ENCODE data around the gene MOSPD2.

DNA sequence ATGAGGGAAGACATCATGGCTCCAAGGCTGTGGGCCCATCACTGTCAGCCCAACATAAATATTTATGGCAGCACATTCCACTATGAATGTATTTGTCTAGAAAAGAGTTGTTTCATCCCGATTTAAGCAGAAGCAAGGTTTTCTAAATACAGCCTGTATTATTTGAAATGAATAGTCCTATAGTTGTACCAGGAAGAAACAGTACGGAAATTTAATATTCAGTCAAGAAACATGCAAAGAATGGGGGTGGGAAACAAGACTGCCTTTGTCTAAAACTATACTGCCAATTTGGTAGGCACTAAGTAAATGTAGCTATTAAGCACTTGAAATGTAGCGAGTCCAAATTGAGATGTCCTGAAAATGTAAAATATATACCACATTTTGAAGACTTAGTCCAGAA lies 69.1 kb downstream of the MOSPD2 start:
- TF ChIP-seq, protein P1, sequence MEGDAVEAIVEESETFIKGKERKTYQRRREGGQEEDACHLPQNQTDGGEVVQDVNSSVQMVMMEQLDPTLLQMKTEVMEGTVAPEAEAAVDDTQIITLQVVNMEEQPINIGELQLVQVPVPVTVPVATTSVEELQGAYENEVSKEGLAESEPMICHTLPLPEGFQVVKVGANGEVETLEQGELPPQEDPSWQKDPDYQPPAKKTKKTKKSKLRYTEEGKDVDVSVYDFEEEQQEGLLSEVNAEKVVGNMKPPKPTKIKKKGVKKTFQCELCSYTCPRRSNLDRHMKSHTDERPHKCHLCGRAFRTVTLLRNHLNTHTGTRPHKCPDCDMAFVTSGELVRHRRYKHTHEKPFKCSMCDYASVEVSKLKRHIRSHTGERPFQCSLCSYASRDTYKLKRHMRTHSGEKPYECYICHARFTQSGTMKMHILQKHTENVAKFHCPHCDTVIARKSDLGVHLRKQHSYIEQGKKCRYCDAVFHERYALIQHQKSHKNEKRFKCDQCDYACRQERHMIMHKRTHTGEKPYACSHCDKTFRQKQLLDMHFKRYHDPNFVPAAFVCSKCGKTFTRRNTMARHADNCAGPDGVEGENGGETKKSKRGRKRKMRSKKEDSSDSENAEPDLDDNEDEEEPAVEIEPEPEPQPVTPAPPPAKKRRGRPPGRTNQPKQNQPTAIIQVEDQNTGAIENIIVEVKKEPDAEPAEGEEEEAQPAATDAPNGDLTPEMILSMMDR (IDR thresholded peaks at IDR 0.05): no peak
- TF ChIP-seq POLR2A (IDR thresholded peaks at IDR 0.05): no peak

Measured in breast epithelium (tissue), 3 donors.